ES-I3 (cell line): Measurements from ENCODE around the gene STPG1.

Experiments
- H3K36me3 ChIP-seq: 2 replicates; pipeline ENCODE4 v1.6.1; 2013; ENCODE audit warnings: mild to moderate bottlenecking, low read length, control low read depth, moderate library complexity; ENCODE audit not compliant: insufficient read depth
- H3K4me1 ChIP-seq: 2 replicates; pipeline ENCODE4 v1.6.1; 2013; ENCODE audit warnings: mild to moderate bottlenecking, control low read depth, low read length; ENCODE audit not compliant: insufficient read depth
- H3K9ac ChIP-seq: 2 replicates; pipeline ENCODE4 v1.6.1; 2013; ENCODE audit warnings: low read depth, mild to moderate bottlenecking, low read length, moderate library complexity
- H3K9me3 ChIP-seq: 2 replicates; pipeline ENCODE4 v1.6.1; 2013; ENCODE audit warnings: mild to moderate bottlenecking, low read length, moderate library complexity; ENCODE audit not compliant: control insufficient read depth, insufficient read depth

Gene STPG1

DNA sequence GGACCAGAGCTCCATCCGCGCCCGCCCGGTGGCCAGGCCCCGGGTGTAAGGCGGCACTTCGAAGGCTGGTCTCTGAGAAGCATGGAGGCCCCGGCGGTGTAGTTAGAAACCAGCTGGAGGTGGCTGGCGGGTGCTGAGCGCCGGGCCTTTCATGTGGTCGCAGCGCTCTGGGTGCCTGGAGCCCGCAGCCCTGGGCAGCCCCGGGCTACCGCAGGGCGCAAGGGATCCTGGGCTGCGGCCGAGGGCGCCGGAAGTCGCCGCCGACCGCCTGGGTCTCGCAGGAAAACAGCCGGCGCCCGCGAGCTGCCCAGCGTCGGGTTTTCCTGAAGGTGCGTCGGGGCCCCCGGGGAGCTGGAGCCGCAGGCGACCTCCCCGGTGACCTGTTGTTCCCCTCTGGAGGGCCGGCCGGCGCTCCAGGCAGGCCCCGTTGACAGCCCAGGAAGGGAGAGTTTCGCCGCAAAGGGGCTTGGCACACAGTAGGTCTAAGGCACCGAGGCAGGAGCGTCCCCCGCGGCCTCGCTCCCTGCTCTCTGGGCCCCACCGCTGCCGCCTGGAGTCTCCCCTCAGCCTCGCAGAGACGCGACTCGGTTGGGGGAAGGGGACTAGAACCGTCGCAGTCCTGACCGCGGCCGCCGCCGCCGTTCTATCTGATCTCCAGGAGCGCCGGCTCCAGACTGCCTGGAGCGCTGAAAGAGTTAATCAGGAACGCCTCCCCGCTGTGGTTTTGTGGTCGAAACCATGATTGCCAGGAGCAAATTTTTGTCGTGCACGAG is 91.7 kb downstream of the STPG1 start:
- peaks cover 42% of the 10 kb centered on the region for H3K4me1 ChIP-seq
- H3K9ac ChIP-seq, result peak overlapping the region; percentile 77; the same call in 1 of the 2 replicates
- no peaks in the 10 kb centered on the region for H3K9me3 ChIP-seq
- no peaks in the 10 kb centered on the region for H3K36me3 ChIP-seq

DNA sequence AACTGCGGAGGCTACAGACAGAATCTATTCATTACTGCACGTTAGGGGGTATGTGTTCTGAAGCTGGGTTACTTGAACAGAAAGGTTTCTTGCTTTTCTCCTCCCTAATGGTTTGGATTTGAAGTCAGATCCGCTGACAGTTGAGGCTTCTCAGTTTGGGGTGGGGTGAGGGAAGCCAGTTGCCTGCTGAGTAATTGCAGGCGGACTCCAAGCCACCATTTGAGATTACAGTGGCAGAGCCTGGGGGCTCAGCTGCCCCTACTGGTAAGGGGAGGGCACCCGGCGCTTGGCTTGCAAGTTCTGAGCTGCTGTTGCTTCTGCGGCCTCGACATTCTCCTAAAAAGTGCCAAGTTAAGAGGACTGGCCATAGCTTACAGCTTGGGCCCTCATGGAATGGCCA is 92.5 kb downstream of the STPG1 start:
- Histone ChIP-seq H3K36me3 (no peaks in the 10 kb centered on the region), H3K4me1 (peaks cover 43% of the 10 kb centered on the region), H3K9ac (peak overlapping the region; percentile 77; the same call in 1 of the 2 replicates), H3K9me3 (no peaks in the 10 kb centered on the region)

DNA sequence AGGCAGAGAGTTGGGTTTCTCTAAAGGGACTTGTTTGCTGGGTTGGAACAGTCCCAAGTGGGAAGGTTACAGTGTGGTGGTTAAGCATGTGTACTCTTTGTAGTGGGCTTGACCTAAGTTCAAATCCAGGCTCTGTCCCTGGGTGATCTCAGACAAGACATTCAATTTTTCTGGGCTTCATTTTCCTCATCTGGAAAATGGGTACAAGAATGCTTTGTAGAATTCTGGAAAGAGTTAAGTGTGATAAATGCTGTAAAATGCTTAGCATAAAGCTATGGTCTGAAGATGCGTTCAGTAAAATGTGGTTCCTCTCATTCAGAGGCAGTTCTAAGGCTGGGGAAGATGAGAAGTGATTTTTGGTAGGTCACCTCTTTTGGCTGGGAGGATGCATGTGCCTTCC is 93.6 kb downstream of the STPG1 start:
- H3K36me3 ChIP-seq, result no peaks in the 10 kb centered on the region
- no peaks in the 10 kb centered on the region for H3K9me3 ChIP-seq
- H3K4me1 ChIP-seq, result peaks cover 43% of the 10 kb centered on the region
- H3K9ac ChIP-seq, result peak overlapping the region; percentile 66; the same call in 1 of the 2 replicates

DNA sequence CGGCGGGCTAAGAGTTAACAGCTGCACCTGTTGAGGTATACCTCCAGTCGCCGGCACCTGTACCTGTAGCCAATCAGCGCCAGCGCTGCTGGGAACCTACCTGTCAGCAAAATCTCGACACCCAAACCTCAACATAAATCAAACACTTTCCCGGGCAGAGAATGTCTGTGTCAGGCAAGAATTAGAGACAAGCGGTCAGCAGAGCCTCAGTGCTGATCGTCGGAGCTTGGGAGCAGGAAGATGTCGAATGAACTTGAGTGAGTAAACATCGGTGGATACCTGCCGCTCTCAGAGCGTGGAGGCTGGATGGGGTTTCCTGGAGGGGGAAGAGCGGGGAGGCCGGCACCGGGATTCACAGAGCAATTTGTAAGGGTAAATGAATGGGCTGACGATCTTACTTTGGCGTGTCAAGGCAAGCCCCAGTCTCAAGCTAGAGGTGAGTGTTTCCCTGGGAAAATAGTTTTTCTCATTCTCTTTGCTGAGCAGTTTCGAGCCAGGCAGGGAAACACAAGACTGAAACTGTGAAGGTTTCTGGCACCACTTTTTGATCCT is 94.2 kb downstream of the STPG1 start, which contains the start of gene GRHL3:
GRHL3 (plus strand) TSS at position 46 of the 552 bp plus-strand sequence; CDS start at position 241, 195 bp downstream.
- H3K4me1 ChIP-seq, result peaks cover 43% of the 10 kb centered on the region
- peak within 1 kb of the TSS; percentile 66; the same call in 1 of the 2 replicates for H3K9ac ChIP-seq
- no peaks in the 10 kb centered on the region for H3K36me3 ChIP-seq
- H3K9me3 ChIP-seq, result no peaks in the 10 kb centered on the region

- Histone ChIP-seq H3K36me3 (no peaks in the 10 kb centered on the region), H3K9ac (peak overlapping the region; percentile 66; the same call in 1 of the 2 replicates), H3K4me1 (peaks cover 43% of the 10 kb centered on the region), H3K9me3 (no peaks in the 10 kb centered on the region)
Measured at GRCh38 chr1:24318615-24319311, 94.8 kb downstream of the STPG1 start.

GRCh38 chr1:24317956-24318614 is 95.5 kb downstream of the STPG1 start:
- Histone ChIP-seq H3K9me3 (no peaks in the 10 kb centered on the region), H3K4me1 (peaks cover 39% of the 10 kb centered on the region), H3K36me3 (no peaks in the 10 kb centered on the region), H3K9ac (no peak overlapping the region)

- H3K4me1 ChIP-seq, result peaks cover 39% of the 10 kb centered on the region
- no peaks in the 10 kb centered on the region for H3K9me3 ChIP-seq
- no peak overlapping the region for H3K9ac ChIP-seq
Measured at GRCh38 chr1:24317081-24317480, 96.5 kb downstream of the STPG1 start.

GRCh38 chr1:24316645-24317044 is 96.9 kb downstream of the STPG1 start:
- Histone ChIP-seq H3K36me3 (no peaks in the 10 kb centered on the region), H3K9ac (no peak overlapping the region), H3K9me3 (no peaks in the 10 kb centered on the region), H3K4me1 (peaks cover 43% of the 10 kb centered on the region)

More at GRCh38 chr1:24317081-24317480, 96.5 kb downstream of the STPG1 start:
- H3K36me3 ChIP-seq, result no peaks in the 10 kb centered on the region

DNA sequence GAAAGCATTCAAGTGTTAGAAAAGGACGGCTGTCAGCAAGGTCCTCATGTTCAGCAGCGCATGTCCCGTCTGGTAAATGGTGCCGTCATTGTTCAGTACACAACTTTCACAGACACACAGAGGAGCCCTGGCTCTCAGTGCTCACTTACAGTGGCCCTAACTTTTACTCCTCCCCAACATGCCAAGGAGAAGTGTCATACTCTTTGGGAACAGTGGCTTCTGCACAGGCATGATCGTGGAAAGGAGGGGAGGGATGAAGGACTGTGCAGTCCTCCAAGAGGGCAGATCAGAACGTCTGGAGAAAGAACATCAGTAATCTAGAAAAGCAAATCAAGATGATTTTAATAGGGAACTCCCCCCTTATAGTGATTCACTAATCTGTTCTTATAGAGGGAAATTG is 98.2 kb downstream of the STPG1 start:
- Histone ChIP-seq H3K4me1 (peaks cover 41% of the 10 kb centered on the region), H3K9ac (no peak overlapping the region), H3K9me3 (no peaks in the 10 kb centered on the region), H3K36me3 (no peaks in the 10 kb centered on the region)

- Histone ChIP-seq H3K36me3 (no peaks in the 10 kb centered on the region), H3K9me3 (no peaks in the 10 kb centered on the region), H3K9ac (no peak overlapping the region), H3K4me1 (peaks cover 48% of the 10 kb centered on the region)
Measured at GRCh38 chr1:24311741-24312140, 101.8 kb downstream of the STPG1 start.

- H3K9ac ChIP-seq, result no peak overlapping the region
- H3K9me3 ChIP-seq, result no peaks in the 10 kb centered on the region
- peaks cover 47% of the 10 kb centered on the region for H3K4me1 ChIP-seq
- H3K36me3 ChIP-seq, result no peaks in the 10 kb centered on the region
Measured at GRCh38 chr1:24311234-24311633, 102.3 kb downstream of the STPG1 start.

- no peaks in the 10 kb centered on the region for H3K9me3 ChIP-seq
- H3K36me3 ChIP-seq, result no peaks in the 10 kb centered on the region
- H3K4me1 ChIP-seq, result peaks cover 47% of the 10 kb centered on the region
- H3K9ac ChIP-seq, result no peak overlapping the region
Measured at GRCh38 chr1:24309762-24310485, 103.7 kb downstream of the STPG1 start.

DNA sequence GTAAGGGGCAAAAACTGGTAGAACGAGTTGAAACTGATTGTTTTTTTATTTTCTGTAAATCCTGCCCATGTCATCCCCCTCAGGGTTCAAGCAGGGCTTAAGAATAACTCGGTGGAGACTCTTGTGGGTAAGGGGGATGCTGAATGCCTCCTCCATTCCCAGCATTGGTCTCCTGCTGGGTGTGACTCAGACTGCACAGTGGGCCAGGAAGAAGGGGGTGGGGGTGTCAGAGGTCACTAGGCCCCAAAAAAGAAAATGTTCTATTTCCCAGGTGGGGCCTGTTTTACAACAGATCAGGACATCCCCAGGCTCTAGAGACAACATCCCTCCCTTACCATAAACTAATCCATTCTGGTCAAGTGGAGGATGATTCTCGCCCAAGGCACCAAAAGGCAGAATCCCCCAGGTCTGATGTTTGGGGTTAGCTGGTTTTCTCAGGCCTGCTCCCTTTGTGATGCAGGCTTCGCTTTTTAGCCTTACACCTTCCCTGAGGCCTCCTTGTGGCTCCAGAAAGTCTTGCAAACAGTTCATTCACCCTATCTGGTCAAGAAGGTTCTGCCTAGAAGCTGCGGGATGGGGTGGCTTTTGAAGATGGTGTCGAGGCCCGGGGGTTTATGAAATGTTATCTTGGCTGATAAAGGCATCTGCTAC is 105.1 kb downstream of the STPG1 start:
- Histone ChIP-seq H3K36me3 (no peaks in the 10 kb centered on the region), H3K9ac (no peak overlapping the region), H3K4me1 (peaks cover 53% of the 10 kb centered on the region), H3K9me3 (no peaks in the 10 kb centered on the region)
